ENCODE results near the gene ABI1. TPM values are rescaled to one million over a fixed set of nuclear protein-coding genes. Genes with fewer than 3 reads are reported as not detected.
A peak's percentile ranks its signal among the peaks of the same experiment; 100 is the strongest.

The ABI1 gene
- total and polyA plus RNA-seq, 2 of the 13 experiments (the other 11 are each of a cell fraction or from before 2014, with no cell fraction given) = 20.9 to 22.9 TPM

- TF ChIP-seq JUNB (CRISPR knock-in tag; IDR thresholded peaks at IDR 0.05; ENCODE audit: borderline replicate concordance) (no peak), HNF1A (IDR thresholded peaks at IDR 0.05; ENCODE audit: low read depth) (no peak), HNF1A (CRISPR knock-in tag; IDR thresholded peaks at IDR 0.05; ENCODE audit: borderline replicate concordance) (no peak), MTERF4 (CRISPR knock-in tag; IDR thresholded peaks at IDR 0.05) (no peak), ZSCAN9 (CRISPR knock-in tag; IDR thresholded peaks at IDR 0.05; ENCODE audit: borderline replicate concordance) (no peak), SMARCC2 (IDR thresholded peaks at IDR 0.05) (no peak), FOXC1 (CRISPR knock-in tag; IDR thresholded peaks at IDR 0.05; ENCODE audit: borderline replicate concordance) (no peak), ZNF17 (CRISPR knock-in tag; IDR thresholded peaks at IDR 0.05) (no peak), ATF5 (CRISPR knock-in tag; IDR thresholded peaks at IDR 0.05; ENCODE audit: low read depth) (no peak), KDM6A (CRISPR knock-in tag; IDR thresholded peaks at IDR 0.05; ENCODE audit: low read depth) (no peak), HNRNPUL1 (IDR thresholded peaks at IDR 0.05; ENCODE audit: low read depth, low read length) (no peak), ZNF616 (CRISPR knock-in tag; IDR thresholded peaks at IDR 0.05; ENCODE audit: low read depth) (no peak), ZFYVE20 (CRISPR knock-in tag; IDR thresholded peaks at IDR 0.05; ENCODE audit: borderline replicate concordance, low read depth) (0 out of 2 replicates have a peak, but pooled peaks have one; percentile 44), ZNF879 (CRISPR knock-in tag; IDR thresholded peaks at IDR 0.05) (no peak), ZNF703 (CRISPR knock-in tag; IDR thresholded peaks at IDR 0.05; ENCODE audit: borderline replicate concordance) (no peak), ZNF772 (CRISPR knock-in tag; IDR thresholded peaks at IDR 0.05) (no peak), SNRNP70 (IDR thresholded peaks at IDR 0.05; ENCODE audit: low read depth, low read length) (no peak)
- TF ChIP-seq, protein P1, sequence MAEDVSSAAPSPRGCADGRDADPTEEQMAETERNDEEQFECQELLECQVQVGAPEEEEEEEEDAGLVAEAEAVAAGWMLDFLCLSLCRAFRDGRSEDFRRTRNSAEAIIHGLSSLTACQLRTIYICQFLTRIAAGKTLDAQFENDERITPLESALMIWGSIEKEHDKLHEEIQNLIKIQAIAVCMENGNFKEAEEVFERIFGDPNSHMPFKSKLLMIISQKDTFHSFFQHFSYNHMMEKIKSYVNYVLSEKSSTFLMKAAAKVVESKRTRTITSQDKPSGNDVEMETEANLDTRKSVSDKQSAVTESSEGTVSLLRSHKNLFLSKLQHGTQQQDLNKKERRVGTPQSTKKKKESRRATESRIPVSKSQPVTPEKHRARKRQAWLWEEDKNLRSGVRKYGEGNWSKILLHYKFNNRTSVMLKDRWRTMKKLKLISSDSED (CRISPR knock-in tag; IDR thresholded peaks at IDR 0.05) = no peak
Observed at GRCh38 chr10:26697163-26697921, 163.4 kb downstream of the ABI1 start, which contains the start of gene PDSS1 (continued).
